Activated T-helper 9 cell treated with anti-CD3 and anti-CD28 coated beads, Interleukin-2, amount 50 U/mL, for 16 hours (primary cell): ENCODE results near the gene KCTD20.

Experiments
- DNase-seq: peaks from one replicate; pipeline ENCODE4 v3.0.0-alpha.2; 2020; ENCODE audit warnings: low read depth

Gene KCTD20

DNA sequence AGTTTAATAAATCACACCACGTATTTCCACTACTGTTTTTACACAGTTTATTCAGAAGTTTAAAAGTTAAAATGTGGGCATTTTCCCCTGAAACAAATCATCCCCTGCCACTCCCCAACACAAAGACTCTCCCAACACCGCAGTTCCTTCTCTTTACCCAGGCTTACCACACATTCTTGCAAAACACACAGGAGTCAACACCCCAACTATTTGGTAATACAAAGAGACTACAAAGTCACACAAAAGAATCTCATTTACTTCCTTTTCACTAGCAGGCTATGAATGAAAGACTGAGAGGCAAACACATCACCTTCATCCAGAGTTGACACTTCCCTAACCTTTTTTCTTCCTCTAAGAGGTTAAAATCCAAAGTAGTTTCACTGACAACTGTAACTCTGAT is 51.1 kb downstream of the KCTD20 start:
- no peak for DNase-seq

GRCh38 chr6:36495086-36495485 is 52.3 kb downstream of the KCTD20 start:
- no peak for DNase-seq

- no peak for DNase-seq
These were observed 57.1 kb downstream of the KCTD20 start for GRCh38 chr6:36499918-36500317.

GRCh38 chr6:36501686-36502085 is 58.9 kb downstream of the KCTD20 start:
- DNase-seq = no peak

GRCh38 chr6:36504181-36504580 is 61.4 kb downstream of the KCTD20 start:
- DNase-seq = no peak

DNA sequence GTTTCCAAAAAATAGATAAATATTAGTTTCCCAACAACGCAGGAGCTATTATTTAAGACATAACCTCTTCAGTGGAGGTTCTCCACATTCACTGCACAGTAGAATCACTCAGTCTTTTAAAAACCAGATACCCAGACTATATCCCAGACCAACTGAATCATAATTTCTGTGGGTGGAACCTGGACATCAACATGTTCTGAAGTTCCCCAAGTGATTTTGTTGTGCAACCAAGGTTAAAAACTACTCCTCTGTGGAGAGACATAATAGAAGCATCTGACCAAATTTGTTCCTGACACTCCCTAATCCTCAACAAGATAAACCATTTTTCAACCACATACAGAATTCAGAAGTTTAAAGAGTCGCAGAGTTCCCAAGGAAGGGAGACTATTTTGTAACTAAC is 62.2 kb downstream of the KCTD20 start:
- DNase-seq = no peak

DNA sequence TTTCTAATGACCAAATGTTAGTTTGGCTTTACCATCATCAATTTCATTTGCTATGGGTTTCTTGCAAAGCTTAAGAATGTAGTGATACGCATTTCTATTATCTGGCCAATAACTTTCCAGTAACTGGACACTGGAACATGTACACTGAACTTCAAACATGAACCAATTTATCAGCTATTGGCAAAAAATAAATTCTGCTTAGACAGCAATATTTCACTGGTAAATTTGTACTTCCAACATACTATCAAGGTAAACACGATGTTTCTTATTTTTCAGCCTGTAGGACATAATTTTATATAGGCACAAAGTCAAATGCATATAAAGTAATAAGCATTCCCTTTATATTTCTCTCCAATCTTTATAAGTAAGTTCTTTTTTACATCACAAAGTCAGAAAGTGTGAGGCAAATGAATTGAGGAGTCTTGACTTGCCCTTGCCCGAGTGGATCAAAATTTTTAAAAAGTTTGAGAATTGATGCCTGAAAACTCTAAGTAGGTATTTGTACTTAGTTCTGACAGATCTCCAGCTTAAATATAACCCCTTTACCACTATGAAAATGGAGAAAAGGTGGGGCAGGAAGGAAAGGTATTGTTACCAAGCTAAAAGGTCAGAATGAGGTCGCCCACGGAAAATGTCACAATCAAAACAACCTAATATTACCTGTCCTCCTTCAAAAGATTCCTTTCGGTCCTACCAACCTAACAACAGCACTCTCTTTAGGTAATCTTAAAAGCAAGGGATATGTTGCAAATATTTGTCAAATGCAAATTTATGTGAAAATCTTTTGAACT is 63.1 kb downstream of the KCTD20 start:
- no peak for DNase-seq

GRCh38 chr6:36506611-36507010 is 63.8 kb downstream of the KCTD20 start:
- DNase-seq = no peak

- no peak for DNase-seq
These were observed 65.7 kb downstream of the KCTD20 start for GRCh38 chr6:36508532-36508931.

DNA sequence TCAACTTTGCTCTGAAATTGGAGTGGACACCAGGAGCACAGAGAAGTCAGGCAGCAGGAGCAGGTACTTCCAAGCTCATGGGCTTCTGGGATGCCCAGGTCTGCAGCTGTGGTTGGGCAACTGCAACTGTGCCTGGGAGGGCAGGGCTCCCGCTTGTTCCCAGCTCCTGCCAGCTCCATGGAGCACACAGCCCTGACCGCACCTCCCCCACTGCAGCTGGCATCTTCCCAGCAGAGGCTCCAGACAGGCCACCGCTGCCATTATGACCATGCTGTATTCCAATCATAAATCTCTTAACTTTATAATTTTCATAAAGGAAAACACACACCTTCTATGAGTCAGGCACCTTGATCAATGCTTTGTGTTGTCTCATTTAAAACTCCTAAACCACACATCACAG is 67.6 kb downstream of the KCTD20 start:
- no peak for DNase-seq

DNA sequence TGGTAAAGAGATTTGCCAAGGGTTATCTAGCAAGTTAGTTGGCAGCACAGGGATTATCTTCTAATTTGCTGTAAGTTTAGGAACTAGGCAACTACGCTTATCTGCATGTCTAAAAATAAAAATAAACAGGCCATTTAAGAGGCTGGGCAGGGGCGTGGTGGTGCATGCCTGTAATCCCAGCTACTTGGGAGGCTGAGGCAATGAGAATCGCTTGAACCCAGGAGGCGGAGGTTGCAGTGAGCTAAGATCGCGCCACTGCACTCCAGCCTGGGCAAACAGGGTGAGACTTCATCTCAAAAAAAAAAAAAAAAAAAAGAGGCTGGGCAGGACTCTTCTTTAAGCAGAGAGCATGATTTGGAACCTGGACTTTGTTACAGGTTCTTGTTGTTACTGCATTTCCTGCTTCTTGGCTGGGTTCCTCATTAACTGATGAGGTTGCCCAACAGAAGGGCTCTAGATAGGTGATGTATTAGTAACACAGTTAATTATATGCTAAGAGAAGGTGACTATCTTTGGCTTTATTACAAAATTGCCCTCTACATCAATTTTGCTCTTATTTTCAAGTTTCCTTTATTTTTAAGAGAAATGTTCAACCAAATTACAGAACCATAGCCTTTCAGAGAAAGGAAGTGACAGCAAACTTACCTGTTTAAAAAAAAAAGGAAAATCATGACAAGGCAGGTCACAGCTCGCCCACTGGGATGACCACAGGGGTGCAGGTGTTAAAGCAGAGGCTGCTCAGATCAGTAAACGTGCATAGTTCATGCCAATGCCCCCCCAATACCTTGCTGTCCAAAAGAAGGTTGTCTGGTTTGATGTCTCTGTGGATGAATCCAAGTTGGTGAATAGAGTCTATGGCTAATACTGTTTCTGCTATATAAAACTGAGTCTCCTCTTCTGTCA is 72.0 kb downstream of the KCTD20 start:
- no peak for DNase-seq

GRCh38 chr6:36515844-36516243 is 73.0 kb downstream of the KCTD20 start:
- no peak for DNase-seq

GRCh38 chr6:36516559-36516958 is 73.8 kb downstream of the KCTD20 start:
- no peak for DNase-seq

DNA sequence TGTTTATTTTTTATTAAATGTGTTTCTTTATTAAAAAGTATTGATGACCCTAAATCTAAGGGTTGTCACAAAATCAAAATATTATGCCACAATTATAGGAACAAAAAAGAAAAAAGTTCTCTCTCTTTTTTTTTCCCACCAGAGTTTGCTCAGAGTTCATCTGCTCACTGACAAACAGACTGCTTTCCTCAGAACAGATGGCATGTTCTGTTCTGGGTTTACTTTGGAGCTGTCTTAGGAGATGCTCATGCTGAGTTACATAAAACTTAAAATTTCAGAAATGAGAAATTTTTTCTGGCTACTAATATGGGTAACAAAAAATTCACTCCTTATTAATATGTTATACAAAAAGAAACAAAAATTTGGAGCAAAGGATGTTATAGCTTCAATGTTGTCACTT is 74.2 kb downstream of the KCTD20 start:
- DNase-seq = no peak

DNA sequence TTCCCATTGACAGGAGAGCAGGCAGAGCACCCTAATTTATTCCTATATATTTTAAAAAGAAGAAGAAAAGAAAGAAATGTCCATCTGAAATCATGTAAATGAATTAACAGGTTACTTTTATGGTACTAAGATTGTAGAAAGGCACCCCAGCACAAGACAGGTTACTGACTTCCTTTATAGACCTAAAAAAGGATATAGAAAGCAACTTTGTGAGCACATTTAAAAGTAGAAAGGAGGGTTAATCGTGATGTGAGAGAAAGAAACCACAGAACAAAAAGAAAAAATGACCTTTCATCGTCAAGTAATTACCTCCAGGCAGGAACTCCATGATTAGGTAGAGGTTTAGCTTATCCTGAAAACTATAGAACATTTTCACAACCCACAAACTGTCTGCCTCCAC is 74.6 kb downstream of the KCTD20 start:
- DNase-seq = no peak

GRCh38 chr6:36519352-36519751 is 76.6 kb downstream of the KCTD20 start:
- DNase-seq = no peak

DNA sequence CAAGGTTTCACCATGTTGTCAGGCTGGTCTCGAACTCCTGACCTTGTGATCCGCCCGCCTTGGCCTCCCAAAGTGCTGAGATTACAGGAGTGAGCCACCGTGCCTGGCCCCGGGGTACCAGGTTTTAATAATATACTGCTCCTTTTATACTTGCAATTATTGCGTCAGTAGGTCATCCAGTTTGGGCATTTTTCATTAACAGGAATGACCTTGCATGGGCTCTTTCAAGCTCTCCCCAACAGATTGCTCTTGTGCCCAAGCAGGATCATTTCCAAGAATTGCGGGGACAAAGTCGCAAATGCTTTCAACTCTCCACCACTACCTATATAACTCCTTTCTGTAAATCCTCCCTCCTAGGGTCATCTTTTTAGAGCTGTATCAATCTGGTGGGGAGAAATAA is 80.7 kb downstream of the KCTD20 start:
- no peak for DNase-seq

DNA sequence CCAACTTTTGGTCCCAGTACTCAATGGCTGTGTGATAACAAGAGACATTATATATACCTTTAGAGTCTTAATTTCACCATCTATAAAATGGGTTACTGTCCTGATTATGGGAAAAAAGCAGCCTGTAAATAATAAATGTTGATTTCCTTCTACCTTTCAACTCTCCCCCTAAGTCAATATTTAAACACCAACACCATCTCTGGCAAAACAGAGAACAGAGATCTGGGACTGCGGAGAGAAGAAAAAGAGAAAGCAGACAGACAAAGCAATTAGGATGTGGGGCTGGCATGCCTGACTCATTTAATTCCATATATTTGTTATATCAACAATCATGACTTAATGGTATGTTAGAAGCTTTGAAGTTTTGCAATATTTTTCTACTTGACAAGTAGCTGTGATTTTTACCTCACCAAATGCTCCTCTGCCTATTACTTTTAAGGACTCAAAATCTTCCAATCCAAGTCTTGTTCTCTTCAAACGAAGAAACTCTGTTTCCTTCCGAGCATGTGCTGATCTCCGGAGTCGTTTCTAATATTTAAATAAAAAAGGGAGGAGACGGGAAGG is 81.2 kb downstream of the KCTD20 start:
- no peak for DNase-seq

- DNase-seq = no peak
These were observed 82.1 kb downstream of the KCTD20 start for GRCh38 chr6:36524871-36525270.

DNA sequence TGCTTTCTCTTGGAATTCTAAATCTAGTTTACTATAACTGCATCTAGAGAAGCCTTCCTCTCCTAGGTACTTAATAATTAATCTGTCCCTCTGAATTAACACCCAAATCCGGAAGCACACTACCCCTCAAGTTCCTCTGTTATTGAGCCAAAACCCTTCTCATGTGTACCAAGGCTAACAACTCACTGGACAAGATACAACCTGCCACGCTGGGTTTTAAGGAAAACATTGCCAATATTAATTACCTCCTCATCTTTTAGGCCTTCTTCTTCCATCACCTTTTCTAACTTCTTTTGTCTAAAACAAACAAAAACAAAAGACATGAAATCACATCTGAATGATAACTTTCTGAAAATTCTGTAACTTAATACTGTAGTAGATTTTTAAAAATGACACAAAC is 82.5 kb downstream of the KCTD20 start:
- no peak for DNase-seq

DNA sequence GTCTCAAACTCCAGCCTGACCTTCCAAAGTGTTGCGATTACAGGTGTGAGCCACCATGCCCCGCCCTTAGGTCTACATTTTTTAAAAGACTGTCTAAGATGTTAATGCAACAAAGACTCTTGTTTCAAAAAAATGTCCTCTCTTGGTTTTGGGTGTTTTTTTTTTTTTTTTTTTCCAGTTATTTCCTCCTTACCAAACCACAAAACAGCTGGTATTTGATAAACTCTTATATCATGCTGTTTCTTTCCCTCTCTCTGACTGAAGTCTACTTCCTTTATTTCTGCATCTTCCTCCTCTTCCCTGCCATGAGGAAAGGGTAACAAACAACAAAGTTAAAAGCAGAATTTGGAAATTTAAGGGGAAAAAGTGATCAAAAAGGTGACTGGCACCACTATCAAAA is 83.3 kb downstream of the KCTD20 start:
- no peak for DNase-seq

- DNase-seq = no peak
These were observed 90.5 kb downstream of the KCTD20 start for GRCh38 chr6:36533321-36533720.
